Tracheal epithelial cell (primary cell): ENCODE data around the gene SUMO1. TPM values are rescaled to one million over a fixed set of nuclear protein-coding genes. Genes with fewer than 3 reads are reported as not detected.

Source experiments
- total RNA-seq: library from RNA; depleted of rRNA; stranded (reverse); fragments of >200 nt; gene quantifications from 2 replicates; pipeline ENCODE4 v1.2.1, GENCODE V29; 2014

Gene SUMO1
- total RNA-seq = 102 and 107 TPM in 2 replicates

GRCh38 chr2:202238234-202239197 lies at the start of gene SUMO1:
Gene SUMO1, minus strand, starts transcription at chr2:202238597. Its CDS starts 146 bp downstream, at chr2:202238451.

GRCh38 chr2:202265467-202266277 lies 27.3 kb upstream of the SUMO1 start, which contains the start of gene NOP58:
Gene NOP58, plus strand, starts transcription at chr2:202265763. Its CDS starts 179 bp downstream, at chr2:202265942.

Other genes with a start within 250 kb of the SUMO1 start
- gene FZD7, start 204.7 kb downstream of the SUMO1 start, total RNA-seq = 0.85 and 13.7 TPM in 2 replicates
- gene KIAA2012, start 165.3 kb downstream of the SUMO1 start, total RNA-seq = not detected in 2 replicates
- 54.1 and 59.5 TPM in 2 replicates for gene NOP58, start 27.2 kb upstream of the SUMO1 start, total RNA-seq
- 10.7 and 10.8 TPM in 2 replicates for gene BMPR2, start 137.7 kb upstream of the SUMO1 start, total RNA-seq